Upper lobe of right lung (tissue), 1 donor: ENCODE data around the gene SETMAR. TPM values are rescaled to one million over a fixed set of nuclear protein-coding genes. Genes with fewer than 3 reads are reported as not detected.

ENCODE experiments used
- ATAC-seq: fragments of 200-7000 bp; cut with Tn5 transposase; one replicate; pipeline ENCODE4 v1.9.1; 2020; ENCODE audit warnings: mild to moderate bottlenecking, moderate library complexity
- DNase-seq: peaks from one replicate; pipeline ENCODE4 v3.0.0-alpha.2; 2020
- H3K27ac ChIP-seq: fragments of 200-600 bp; one replicate; pipeline ENCODE4 v1.8.0; 2022
- H3K27me3 ChIP-seq: fragments of 200-600 bp; one replicate; pipeline ENCODE4 v1.8.0; 2022; ENCODE audit warnings: mild to moderate bottlenecking
- H3K36me3 ChIP-seq: fragments of 200-600 bp; one replicate; pipeline ENCODE4 v1.8.0; 2022
- H3K4me1 ChIP-seq: fragments of 200-600 bp; one replicate; pipeline ENCODE4 v1.8.0; 2022
- H3K4me3 ChIP-seq: fragments of 200-600 bp; one replicate; pipeline ENCODE4 v1.8.0; 2022; ENCODE audit warnings: mild to moderate bottlenecking
- H3K9me3 ChIP-seq: fragments of 200-600 bp; one replicate; pipeline ENCODE4 v1.8.0; 2022
- CTCF ChIP-seq: fragments of 200-600 bp; IDR thresholded peaks from one replicate; pipeline ENCODE4 v1.8.0; 2022; ENCODE audit warnings: antibody characterized with exemption
- intact Hi-C: fragments of 100-400 bp; cut with DNase I; formaldehyde crosslinking; loops from one replicate; pipeline ENCODE4 v1.11.0; 2022
- total RNA-seq: library from RNA; stranded (reverse); fragmentation: NEBNext Ultra II Directional; extraction: Animal tissue kit (Norgen Biotek cat#: 25700); gene quantifications from one replicate; pipeline ENCODE4 v1.2.1, GENCODE V29; 2021
- donor health status: DM: no; HTN: yes; CAD: no; lungs with severe emphysema.

Gene SETMAR
- total RNA-seq, 1 donor from 2014 or later: 16.6 TPM

- DNase-seq (no peak), ATAC-seq (no peak)
- intact Hi-C loops: no loop called here
- peak overlapping the region; percentile 20 for H3K27ac ChIP-seq
- no peaks in the 10 kb centered on the region for H3K27me3 ChIP-seq
- H3K4me1 ChIP-seq: peaks cover 10% of the 10 kb centered on the region
- no peaks in the 10 kb centered on the region for H3K9me3 ChIP-seq
- H3K4me3 ChIP-seq: no peak overlapping the region
- H3K36me3 ChIP-seq: no peaks in the 10 kb centered on the region
- TF ChIP-seq CTCF: no peak
Observed at GRCh38 chr3:4341336-4341675, 38.1 kb downstream of the SETMAR start.

GRCh38 chr3:4343258-4343657 lies 40.1 kb downstream of the SETMAR start:
- H3K27ac ChIP-seq: no peak overlapping the region
- peaks cover 10% of the 10 kb centered on the region for H3K4me1 ChIP-seq
- H3K4me3 ChIP-seq: no peak overlapping the region
- H3K27me3 ChIP-seq: no peaks in the 10 kb centered on the region
- no peak for DNase-seq
- intact Hi-C loops: no loop called here
- no peaks in the 10 kb centered on the region for H3K36me3 ChIP-seq
- ATAC-seq: no peak
- no peak for TF ChIP-seq CTCF
- no peaks in the 10 kb centered on the region for H3K9me3 ChIP-seq

- ATAC-seq: peak; percentile 96
- no peaks in the 10 kb centered on the region for H3K9me3 ChIP-seq
- H3K4me1 ChIP-seq: peaks cover 6% of the 10 kb centered on the region
- H3K27me3 ChIP-seq: no peaks in the 10 kb centered on the region
- TF ChIP-seq CTCF: peak; percentile 78
- H3K27ac ChIP-seq: peak overlapping the region; percentile 61
- peak overlapping the region; percentile 38 for H3K4me3 ChIP-seq
- intact Hi-C loops: no loop called here
- no peak for DNase-seq
- H3K36me3 ChIP-seq: no peaks in the 10 kb centered on the region
Observed at GRCh38 chr3:4350789-4351163, 47.6 kb downstream of the SETMAR start.

- DNase-seq (no peak), ATAC-seq (peak; percentile 65)
- no peaks in the 10 kb centered on the region for H3K9me3 ChIP-seq
- no peaks in the 10 kb centered on the region for H3K36me3 ChIP-seq
- no peak for TF ChIP-seq CTCF
- intact Hi-C loops: no loop called here
- peak overlapping the region; percentile 38 for H3K4me3 ChIP-seq
- peaks cover 11% of the 10 kb centered on the region for H3K4me1 ChIP-seq
- no peaks in the 10 kb centered on the region for H3K27me3 ChIP-seq
- H3K27ac ChIP-seq: peak overlapping the region; percentile 61
Observed at GRCh38 chr3:4351164-4351855, 48.1 kb downstream of the SETMAR start.

GRCh38 chr3:4351872-4352271 lies 48.7 kb downstream of the SETMAR start:
- H3K4me3 ChIP-seq: no peak overlapping the region
- peaks cover 15% of the 10 kb centered on the region for H3K4me1 ChIP-seq
- no peaks in the 10 kb centered on the region for H3K36me3 ChIP-seq
- H3K27me3 ChIP-seq: no peaks in the 10 kb centered on the region
- intact Hi-C loops: no loop called here
- DNase-seq (no peak), ATAC-seq (no peak)
- no peak for TF ChIP-seq CTCF
- no peak overlapping the region for H3K27ac ChIP-seq
- H3K9me3 ChIP-seq: no peaks in the 10 kb centered on the region
